M059J (cell line): ENCODE results near the gene OR2M2. TPM values are rescaled to one million over a fixed set of nuclear protein-coding genes. Genes with fewer than 3 reads are reported as not detected.

Experiments
- total RNA-seq: library from RNA; depleted of rRNA; stranded (reverse); fragments of >200 nt; shearing (Covaris generic); gene quantifications from 2 replicates; pipeline ENCODE4 v1.2.3, GENCODE V29; 2014; rRNA removed

Gene OR2M2
- total RNA-seq, 1 experiment from 2014 or later = not detected

Other genes with a start within 250 kb of the OR2M2 start
- not detected in 2 replicates for gene OR2AJ1, start 249.9 kb upstream of the OR2M2 start, total RNA-seq
- not detected in 2 replicates for gene OR2L8, start 226.0 kb upstream of the OR2M2 start, total RNA-seq
- not detected in 2 replicates for gene OR2AK2, start 209.6 kb upstream of the OR2M2 start, total RNA-seq
- not detected in 2 replicates for gene OR2L5, start 161.2 kb upstream of the OR2M2 start, total RNA-seq
- not detected in 2 replicates for gene OR2L2, start 144.8 kb upstream of the OR2M2 start, total RNA-seq
- not detected in 2 replicates for gene OR2L3, start 128.0 kb upstream of the OR2M2 start, total RNA-seq
- not detected in 2 replicates for gene OR2L13, start 79.6 kb upstream of the OR2M2 start, total RNA-seq
- gene OR2M5, start 29.7 kb upstream of the OR2M2 start, total RNA-seq = not detected in 2 replicates
- not detected in 2 replicates for gene OR2M3, start 22.4 kb downstream of the OR2M2 start, total RNA-seq
- gene OR2M4, start 56.6 kb downstream of the OR2M2 start, total RNA-seq = not detected in 2 replicates
- not detected in 2 replicates for gene OR2T33, start 103.2 kb downstream of the OR2M2 start, total RNA-seq
- gene OR2T12, start 128.6 kb downstream of the OR2M2 start, total RNA-seq = not detected in 2 replicates
- gene OR2M7, start 149.7 kb downstream of the OR2M2 start, total RNA-seq = not detected in 2 replicates
- gene OR14C36, start 174.0 kb downstream of the OR2M2 start, total RNA-seq = not detected in 2 replicates
- gene OR2T4, start 186.8 kb downstream of the OR2M2 start, total RNA-seq = not detected in 2 replicates
- gene OR2T6, start 200.9 kb downstream of the OR2M2 start, total RNA-seq = not detected in 2 replicates
- not detected in 2 replicates for gene OR2T1, start 228.2 kb downstream of the OR2M2 start, total RNA-seq